ENCODE measurements around the gene SDK1.

Gene SDK1

GRCh38 chr7:3991731-3992231 lies 690.7 kb downstream of the SDK1 start:
- no peak for DNase-seq (ENCODE audit: low read depth)

GRCh38 chr7:3992841-3993240 lies 691.8 kb downstream of the SDK1 start:
- DNase-seq (ENCODE audit: low read depth), result no peak

- no peak for DNase-seq (ENCODE audit: low read depth)
Measured at GRCh38 chr7:3994764-3995163, 693.7 kb downstream of the SDK1 start.

- no peak for DNase-seq (ENCODE audit: low read depth)
Measured at GRCh38 chr7:3995187-3995586, 694.1 kb downstream of the SDK1 start.

- no peak for DNase-seq (ENCODE audit: low read depth)
Measured at GRCh38 chr7:3998060-3998459, 697.0 kb downstream of the SDK1 start.

- no peak for DNase-seq (ENCODE audit: low read depth)
Measured at GRCh38 chr7:4000139-4000538, 699.1 kb downstream of the SDK1 start.

GRCh38 chr7:4000934-4001333 lies 699.9 kb downstream of the SDK1 start:
- no peak for DNase-seq (ENCODE audit: low read depth)

- no peak for DNase-seq (ENCODE audit: low read depth)
Measured at GRCh38 chr7:4001742-4002141, 700.7 kb downstream of the SDK1 start.

GRCh38 chr7:4003503-4003902 lies 702.5 kb downstream of the SDK1 start:
- no peak for DNase-seq (ENCODE audit: low read depth)

- no peak for DNase-seq (ENCODE audit: low read depth)
Measured at GRCh38 chr7:4006687-4007086, 705.6 kb downstream of the SDK1 start.

- DNase-seq (ENCODE audit: low read depth), result no peak
Measured at GRCh38 chr7:4009211-4010060, 708.4 kb downstream of the SDK1 start.

- no peak for DNase-seq (ENCODE audit: low read depth)
Measured at GRCh38 chr7:4010061-4010605, 709.1 kb downstream of the SDK1 start.

- no peak for DNase-seq (ENCODE audit: low read depth)
Measured at GRCh38 chr7:4010923-4011656, 710.0 kb downstream of the SDK1 start.

- no peak for DNase-seq (ENCODE audit: low read depth)
Measured at GRCh38 chr7:4013793-4014192, 712.7 kb downstream of the SDK1 start.

- no peak for DNase-seq (ENCODE audit: low read depth)
Measured at GRCh38 chr7:4014346-4015050, 713.4 kb downstream of the SDK1 start.

GRCh38 chr7:4015371-4015770 lies 714.3 kb downstream of the SDK1 start:
- no peak for DNase-seq (ENCODE audit: low read depth)

GRCh38 chr7:4015996-4016395 lies 714.9 kb downstream of the SDK1 start:
- no peak for DNase-seq (ENCODE audit: low read depth)

GRCh38 chr7:4017081-4017480 lies 716.0 kb downstream of the SDK1 start:
- DNase-seq (ENCODE audit: low read depth), result no peak

GRCh38 chr7:4017785-4018184 lies 716.7 kb downstream of the SDK1 start:
- DNase-seq (ENCODE audit: low read depth), result no peak

GRCh38 chr7:4018601-4019316 lies 717.7 kb downstream of the SDK1 start:
- DNase-seq (ENCODE audit: low read depth), result no peak

- no peak for DNase-seq (ENCODE audit: low read depth)
Measured at GRCh38 chr7:4020086-4020485, 719.0 kb downstream of the SDK1 start.

GRCh38 chr7:4021413-4021812 lies 720.4 kb downstream of the SDK1 start:
- no peak for DNase-seq (ENCODE audit: low read depth)

Data from stimulated activated CD8-positive, alpha-beta memory T cell treated with anti-CD3 and anti-CD28 coated beads, Interleukin-12 subunit alpha, Interleukin-12 subunit beta, amount 100 ng/mL, for 4 hours (primary cell).